RWPE2 (cell line): ENCODE measurements around the gene DOCK8.

Source experiments
- ATAC-seq: fragments of 200-7000 bp; cut with Tn5 transposase; 3 replicates; pipeline ENCODE4 v1.9.1; 2021; ENCODE audit warnings: low read depth
- DNase-seq: peaks from one replicate; pipeline ENCODE4 v3.0.0-alpha.2; 2020; ENCODE audit warnings: low spot score
- H3K27ac ChIP-seq: fragments of 450-650 bp; 2 replicates; pipeline ENCODE4 v1.5.1; 2017; ENCODE audit warnings: mild to moderate bottlenecking; ENCODE audit not compliant: poor library complexity, severe bottlenecking
- H3K27me3 ChIP-seq: fragments of 250-450 bp; sonication (Bioruptor Pico); 2 replicates; pipeline ENCODE4 v1.5.1; 2021; ENCODE audit warnings: mild to moderate bottlenecking, moderate library complexity; ENCODE audit not compliant: insufficient read depth, poor library complexity, severe bottlenecking
- H3K36me3 ChIP-seq: fragments of 250-450 bp; sonication (Bioruptor Pico); 2 replicates; pipeline ENCODE4 v1.5.1; 2020; ENCODE audit warnings: low read depth, mild to moderate bottlenecking, moderate library complexity
- H3K4me1 ChIP-seq: fragments of 250-450 bp; sonication (Bioruptor Pico); 2 replicates; pipeline ENCODE4 v1.5.1; 2021; ENCODE audit warnings: mild to moderate bottlenecking, moderate library complexity; ENCODE audit not compliant: insufficient read depth, poor library complexity, severe bottlenecking
- H3K4me3 ChIP-seq: fragments of 250-450 bp; sonication (Bioruptor Pico); 2 replicates; pipeline ENCODE4 v1.5.1; 2021; ENCODE audit warnings: mild to moderate bottlenecking, moderate library complexity; ENCODE audit not compliant: severe bottlenecking
- H3K9me3 ChIP-seq: fragments of 250-450 bp; sonication (Bioruptor Pico); 2 replicates; pipeline ENCODE4 v1.5.1; 2021; ENCODE audit warnings: mild to moderate bottlenecking, moderate library complexity; ENCODE audit not compliant: severe bottlenecking
- CTCF ChIP-seq: fragments of 450-650 bp; IDR thresholded peaks from one replicate; pipeline ENCODE4 v1.5.1; 2017; ENCODE audit warnings: mild to moderate bottlenecking, moderate library complexity; ENCODE audit not compliant: poor library complexity, severe bottlenecking

The DOCK8 gene

DNA sequence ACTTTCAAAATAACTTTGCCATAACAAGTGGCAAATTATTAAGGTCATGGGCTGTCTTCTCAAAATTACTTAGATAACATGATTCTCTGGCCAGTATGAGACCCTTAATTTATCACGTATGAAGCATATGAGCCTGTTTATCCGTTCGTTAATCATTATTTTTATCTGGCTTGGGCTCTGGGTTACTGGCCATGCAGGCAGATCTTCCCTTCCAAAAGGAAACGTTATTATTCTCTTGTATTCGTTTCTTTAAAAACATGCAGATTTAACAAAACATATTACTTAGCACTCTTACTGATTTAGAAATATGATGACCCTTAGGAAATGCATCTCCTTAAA, 148.6 kb downstream of the DOCK8 start:
- Histone ChIP-seq H3K4me1 (no peaks in the 10 kb centered on the region), H3K27me3 (no peaks in the 10 kb centered on the region), H3K36me3 (no peaks in the 10 kb centered on the region), H3K4me3 (no peak overlapping the region), H3K9me3 (no peaks in the 10 kb centered on the region), H3K27ac (no peak overlapping the region)
- no peak for ATAC-seq
- no peak for DNase-seq
- TF ChIP-seq CTCF: no peak

DNA sequence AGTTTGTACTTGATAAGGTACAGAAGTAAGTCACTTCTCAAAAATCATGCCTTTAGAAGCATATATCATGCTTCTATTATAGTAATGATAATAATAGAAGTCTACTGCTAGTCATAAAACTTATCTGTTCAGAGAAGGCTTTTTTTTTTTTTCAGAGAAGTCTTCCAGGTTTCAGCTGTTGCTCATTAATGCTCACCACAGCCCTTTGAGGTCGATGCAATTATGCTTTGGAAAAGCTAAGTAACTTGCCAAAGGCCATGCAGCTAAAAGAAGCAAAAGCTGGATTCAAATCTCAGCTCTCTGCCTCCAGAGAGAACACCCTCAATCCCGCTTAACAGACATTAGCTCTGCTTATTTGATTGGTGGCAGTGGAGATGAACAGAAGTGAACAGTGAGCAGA, 150.8 kb downstream of the DOCK8 start:
- H3K27me3 ChIP-seq: no peaks in the 10 kb centered on the region
- ATAC-seq: no peak
- H3K27ac ChIP-seq: no peak overlapping the region
- no peaks in the 10 kb centered on the region for H3K9me3 ChIP-seq
- DNase-seq: no peak
- no peaks in the 10 kb centered on the region for H3K36me3 ChIP-seq
- TF ChIP-seq CTCF: no peak
- H3K4me1 ChIP-seq: no peaks in the 10 kb centered on the region
- no peak overlapping the region for H3K4me3 ChIP-seq

GRCh38 chr9:366620-367019, 152.0 kb downstream of the DOCK8 start:
- Histone ChIP-seq H3K4me1 (no peaks in the 10 kb centered on the region), H3K9me3 (no peaks in the 10 kb centered on the region), H3K4me3 (no peak overlapping the region), H3K27ac (no peak overlapping the region), H3K36me3 (no peaks in the 10 kb centered on the region), H3K27me3 (no peaks in the 10 kb centered on the region)
- TF ChIP-seq CTCF: no peak
- no peak for ATAC-seq
- no peak for DNase-seq

- Histone ChIP-seq H3K27me3 (no peaks in the 10 kb centered on the region), H3K4me3 (no peak overlapping the region), H3K4me1 (no peaks in the 10 kb centered on the region), H3K27ac (no peak overlapping the region), H3K36me3 (no peaks in the 10 kb centered on the region), H3K9me3 (no peaks in the 10 kb centered on the region)
- DNase-seq (no peak), ATAC-seq (no peak)
- TF ChIP-seq CTCF: no peak
These were observed 155.4 kb downstream of the DOCK8 start for GRCh38 chr9:370086-370485.

DNA sequence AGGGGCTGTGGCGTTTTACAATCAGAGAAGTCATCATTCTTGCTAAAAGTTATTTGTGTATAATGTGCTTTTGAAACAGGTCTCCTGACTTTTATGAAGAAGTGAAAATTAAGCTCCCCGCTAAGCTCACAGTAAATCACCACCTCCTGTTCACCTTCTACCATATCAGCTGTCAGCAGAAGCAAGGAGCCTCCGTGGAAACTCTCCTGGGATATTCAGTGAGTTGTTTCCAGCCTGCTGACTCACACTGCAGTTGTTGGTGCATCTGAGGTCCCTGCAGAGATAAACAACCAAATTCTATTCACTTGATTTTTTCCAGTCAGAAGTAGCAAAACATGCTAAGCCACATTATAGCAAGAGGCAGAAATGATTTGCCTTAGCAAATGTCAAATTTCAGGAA, 156.7 kb downstream of the DOCK8 start:
- DNase-seq (no peak), ATAC-seq (no peak)
- no peaks in the 10 kb centered on the region for H3K9me3 ChIP-seq
- H3K27ac ChIP-seq: no peak overlapping the region
- no peak overlapping the region for H3K4me3 ChIP-seq
- H3K27me3 ChIP-seq: no peaks in the 10 kb centered on the region
- no peaks in the 10 kb centered on the region for H3K36me3 ChIP-seq
- no peak for TF ChIP-seq CTCF
- no peaks in the 10 kb centered on the region for H3K4me1 ChIP-seq
